Activated CD4-positive, alpha-beta T cell treated with anti-CD3 and anti-CD28 coated beads for 36 hours (primary cell): ENCODE results near the gene BBOX1. TPM values are rescaled to one million over a fixed set of nuclear protein-coding genes. Genes with fewer than 3 reads are reported as not detected.
"Not testable (repeated sequence)": the region's sequence is repeated elsewhere in the genome, so short reads cannot be mapped to it uniquely, and the experiment has no call there.

Source experiments
- ATAC-seq: fragments of 200-7000 bp; cut with Tn5 transposase; one replicate; pipeline ENCODE4 v1.10.0; 2021; ENCODE audit warnings: mild to moderate bottlenecking, moderate library complexity
- CTCF ChIA-PET: fragments of 350-600 bp; sonication (Branson Sonifier 250); formaldehyde crosslinking; loops from one replicate; lab custom pipeline; 2021; ENCODE audit warnings: antibody characterized with exemption; lab: Charles Lee
- POLR2A ChIA-PET: fragments of 350-600 bp; sonication (Branson Sonifier 250); formaldehyde crosslinking; loops from one replicate; lab custom pipeline; 2021; ENCODE audit warnings: antibody characterized with exemption, inconsistent platforms; lab: Charles Lee
- DNase-seq: peaks from one replicate; pipeline ENCODE4 v3.0.0-alpha.2; 2020
- H3K27ac Mint-ChIP-seq: one replicate; pipeline ENCODE4 v1.8.0; 2021; ENCODE audit warnings: mixed read lengths
- H3K27me3 Mint-ChIP-seq: one replicate; pipeline ENCODE4 v1.8.0; 2021; ENCODE audit warnings: mixed read lengths
- H3K36me3 Mint-ChIP-seq: one replicate; pipeline ENCODE4 v1.8.0; 2021; ENCODE audit warnings: low read depth, mixed read lengths
- H3K4me1 Mint-ChIP-seq: one replicate; pipeline ENCODE4 v1.8.0; 2021; ENCODE audit warnings: mixed read lengths
- H3K4me3 Mint-ChIP-seq: one replicate; pipeline ENCODE4 v1.8.0; 2021; ENCODE audit warnings: mild to moderate bottlenecking, moderate library complexity, mixed read lengths
- H3K9me3 Mint-ChIP-seq: one replicate; pipeline ENCODE4 v1.8.0; 2021; ENCODE audit warnings: low read depth, mixed read lengths
- intact Hi-C, 2 experiments: fragments of 100-400 bp; cut with DNase I in 1 of 2; cut with micrococcal nuclease in 1 of 2; formaldehyde crosslinking; loops; one replicate each; pipeline versions ENCODE4 v1.14.2 to v1.15.1; 2022 to 2024; cut with DNase I, micrococcal nuclease
- total RNA-seq, 2 experiments: library from RNA; stranded (reverse); gene quantifications; one replicate each; pipeline ENCODE4 v1.2.3, GENCODE V29; 2021

Gene BBOX1
- total RNA-seq, 2 experiments from 2014 or later: not detected

DNA sequence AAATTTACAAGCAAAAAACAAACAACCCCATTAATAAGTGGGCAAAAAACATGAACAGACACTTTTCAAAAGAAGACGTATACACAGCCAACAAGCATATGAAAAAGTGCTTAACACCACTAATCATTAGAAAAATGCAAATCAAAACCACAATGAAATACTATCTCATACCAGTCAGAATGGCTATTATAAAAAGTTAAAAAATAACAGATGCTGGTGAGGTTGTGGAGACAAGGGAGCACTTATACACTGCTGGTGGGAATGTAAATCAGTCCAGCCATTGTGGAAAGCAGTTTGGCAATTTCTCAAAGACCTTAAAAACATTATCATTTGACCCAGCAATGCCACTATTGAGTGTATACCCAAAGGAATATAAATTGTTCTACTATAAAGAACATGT lies 72.3 kb downstream of the BBOX1 start:
- peaks cover 3% of the 10 kb centered on the region for H3K27me3 Mint-ChIP-seq
- DNase-seq: no peak
- no peak for ATAC-seq
- POLR2A ChIA-PET: no interaction called here
- H3K4me3 Mint-ChIP-seq: no peak overlapping the region
- H3K9me3 Mint-ChIP-seq: no peaks in the 10 kb centered on the region
- intact Hi-C loops: no loop called here
- H3K27ac Mint-ChIP-seq: no peak overlapping the region
- CTCF ChIA-PET: no interaction called here
- no peaks in the 10 kb centered on the region for H3K36me3 Mint-ChIP-seq
- H3K4me1 Mint-ChIP-seq: no peaks in the 10 kb centered on the region

DNA sequence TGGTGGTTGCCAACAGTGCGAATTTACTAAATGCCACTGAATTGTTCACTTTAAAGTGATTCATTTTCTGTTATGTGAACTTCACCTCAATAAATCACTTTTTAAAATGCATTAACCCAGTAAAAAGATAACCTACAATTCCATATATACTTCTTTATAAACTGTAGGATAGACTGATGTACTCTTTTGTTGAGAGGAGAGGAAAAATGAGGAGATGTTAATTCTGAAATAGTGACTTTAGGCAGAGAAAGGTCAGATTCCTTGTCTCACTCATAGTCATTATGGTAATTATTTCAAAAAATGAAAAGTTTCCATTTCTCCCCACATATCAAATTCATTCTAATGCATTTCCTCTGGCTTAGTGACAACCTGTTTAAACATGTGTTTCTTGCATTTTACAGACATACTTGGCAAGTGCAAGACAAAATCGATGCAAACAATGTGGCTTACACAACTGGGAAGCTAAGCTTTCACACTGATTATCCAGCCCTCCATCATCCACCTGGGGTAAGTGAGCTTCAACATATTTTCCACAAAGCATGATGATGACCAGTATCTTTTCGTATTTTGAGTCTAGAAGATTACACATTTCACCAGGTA lies 74.5 kb downstream of the BBOX1 start:
- Mint-ChIP-seq H3K27me3 (peaks cover 3% of the 10 kb centered on the region), H3K4me3 (no peak overlapping the region), H3K27ac (no peak overlapping the region), H3K36me3 (no peaks in the 10 kb centered on the region), H3K4me1 (no peaks in the 10 kb centered on the region), H3K9me3 (no peaks in the 10 kb centered on the region)
- intact Hi-C loops: no loop called here
- ChIA-PET CTCF (interaction anchor here (0.6 kb wide), 1 partner anchor 232 kb away, joined by 3 read pairs; no protein-coding TSS in a partner anchor), POLR2A (no interaction called here)
- no peak for DNase-seq
- no peak for ATAC-seq

DNA sequence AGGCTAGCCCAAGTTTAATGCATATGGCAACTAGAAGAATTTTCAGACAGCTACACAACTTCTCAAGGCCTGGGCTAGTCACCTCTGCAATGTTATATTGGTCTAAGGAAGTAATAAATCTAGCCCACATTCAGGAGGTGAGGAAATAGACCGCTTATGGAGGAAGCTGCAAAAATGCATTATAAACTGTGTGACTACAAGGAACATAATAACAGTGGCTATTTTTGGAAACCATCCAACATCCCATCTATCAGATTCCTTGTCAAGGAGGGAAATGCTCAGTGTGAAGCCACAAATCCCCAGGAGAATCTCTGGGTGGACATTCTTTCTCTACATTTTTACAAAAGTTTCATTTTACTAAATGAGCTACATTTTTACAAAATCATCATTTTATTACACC lies 76.1 kb downstream of the BBOX1 start:
- Mint-ChIP-seq H3K36me3 (no peaks in the 10 kb centered on the region), H3K4me1 (no peaks in the 10 kb centered on the region), H3K27me3 (peaks cover 3% of the 10 kb centered on the region), H3K9me3 (no peaks in the 10 kb centered on the region), H3K27ac (no peak overlapping the region), H3K4me3 (no peak overlapping the region)
- ChIA-PET POLR2A (no interaction called here), CTCF (interaction anchor here (1.0 kb wide), 1 partner anchor 98 kb away, joined by 3 read pairs; no protein-coding TSS in a partner anchor)
- intact Hi-C loops: no loop called here
- DNase-seq (no peak), ATAC-seq (no peak)

- Mint-ChIP-seq H3K4me1 (no peaks in the 10 kb centered on the region), H3K9me3 (no peaks in the 10 kb centered on the region), H3K27me3 (peaks cover 3% of the 10 kb centered on the region), H3K36me3 (no peaks in the 10 kb centered on the region), H3K4me3 (no peak overlapping the region), H3K27ac (no peak overlapping the region)
- intact Hi-C loops: no loop called here
- no peak for DNase-seq
- POLR2A ChIA-PET: no interaction called here
- ATAC-seq: no peak
- CTCF ChIA-PET: no interaction called here
Measured at GRCh38 chr11:27118371-27118770, 77.8 kb downstream of the BBOX1 start.

GRCh38 chr11:27118949-27119348 lies 78.3 kb downstream of the BBOX1 start:
- H3K4me1 Mint-ChIP-seq: no peaks in the 10 kb centered on the region
- no peak for DNase-seq
- ATAC-seq: no peak
- no peaks in the 10 kb centered on the region for H3K9me3 Mint-ChIP-seq
- no peaks in the 10 kb centered on the region for H3K36me3 Mint-ChIP-seq
- POLR2A ChIA-PET: no interaction called here
- H3K4me3 Mint-ChIP-seq: no peak overlapping the region
- no peak overlapping the region for H3K27ac Mint-ChIP-seq
- intact Hi-C loops: no loop called here
- peaks cover 3% of the 10 kb centered on the region for H3K27me3 Mint-ChIP-seq
- CTCF ChIA-PET: no interaction called here

GRCh38 chr11:27119396-27119795 lies 78.8 kb downstream of the BBOX1 start:
- ChIA-PET POLR2A (no interaction called here), CTCF (interaction anchor here (0.5 to 0.6 kb wide), 2 partner anchors 256 to 785 kb away, joined by 3 read pairs; no protein-coding TSS in a partner anchor)
- ATAC-seq: no peak
- H3K36me3 Mint-ChIP-seq: no peaks in the 10 kb centered on the region
- peaks cover 3% of the 10 kb centered on the region for H3K27me3 Mint-ChIP-seq
- no peaks in the 10 kb centered on the region for H3K9me3 Mint-ChIP-seq
- H3K27ac Mint-ChIP-seq: no peak overlapping the region
- intact Hi-C loops: no loop called here
- DNase-seq: no peak
- no peak overlapping the region for H3K4me3 Mint-ChIP-seq
- H3K4me1 Mint-ChIP-seq: no peaks in the 10 kb centered on the region

DNA sequence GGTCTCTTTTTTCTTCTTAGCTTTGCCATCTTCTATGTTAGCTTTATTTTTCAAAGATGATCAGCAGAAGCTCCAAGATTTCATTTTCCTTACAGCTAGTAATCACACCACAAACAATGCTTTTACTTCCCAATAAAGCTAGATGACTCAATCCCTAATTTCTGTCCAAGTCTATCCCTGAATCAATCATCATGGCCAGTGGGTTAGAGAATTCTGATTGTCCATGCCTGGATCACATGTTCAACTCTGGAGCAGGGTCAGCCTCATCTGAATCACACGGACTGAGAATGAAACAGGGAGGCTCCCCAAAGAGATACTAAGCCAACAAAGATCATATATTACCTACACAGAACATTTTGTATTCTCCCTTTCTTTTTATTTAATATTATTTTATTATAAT lies 79.6 kb downstream of the BBOX1 start:
- DNase-seq (no peak), ATAC-seq (no peak)
- no peak overlapping the region for H3K4me3 Mint-ChIP-seq
- no peak overlapping the region for H3K27ac Mint-ChIP-seq
- intact Hi-C loops: no loop called here
- no peaks in the 10 kb centered on the region for H3K4me1 Mint-ChIP-seq
- no peaks in the 10 kb centered on the region for H3K36me3 Mint-ChIP-seq
- ChIA-PET CTCF (interaction anchor here (0.6 kb wide), 1 partner anchor 784 kb away, joined by 3 read pairs; no protein-coding TSS in a partner anchor), POLR2A (no interaction called here)
- H3K27me3 Mint-ChIP-seq: peaks cover 3% of the 10 kb centered on the region
- H3K9me3 Mint-ChIP-seq: no peaks in the 10 kb centered on the region

DNA sequence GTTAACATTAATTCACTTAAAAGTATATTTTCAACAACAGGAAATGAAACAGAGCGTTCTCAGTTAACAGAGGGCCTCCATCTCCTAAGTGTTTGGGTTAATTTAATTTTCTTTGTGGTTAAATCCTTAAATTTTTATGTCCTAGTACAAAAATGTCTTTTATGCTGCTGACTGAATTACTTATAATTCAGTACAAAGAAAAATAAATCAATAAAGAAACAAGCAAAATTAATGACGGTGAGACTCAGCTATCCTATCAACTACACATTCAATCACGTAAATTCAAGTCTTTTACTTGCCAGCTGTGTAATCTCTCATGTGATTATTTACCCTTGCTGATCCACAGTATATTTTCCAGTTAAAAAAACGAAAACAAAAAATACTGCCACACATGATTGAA lies 81.4 kb downstream of the BBOX1 start:
- H3K4me1 Mint-ChIP-seq: no peaks in the 10 kb centered on the region
- H3K27me3 Mint-ChIP-seq: peaks cover 2% of the 10 kb centered on the region
- H3K4me3 Mint-ChIP-seq: no peak overlapping the region
- DNase-seq: no peak
- intact Hi-C loops: no loop called here
- H3K9me3 Mint-ChIP-seq: no peaks in the 10 kb centered on the region
- ChIA-PET CTCF (no interaction called here), POLR2A (no interaction called here)
- no peak for ATAC-seq
- H3K36me3 Mint-ChIP-seq: no peaks in the 10 kb centered on the region
- H3K27ac Mint-ChIP-seq: no peak overlapping the region

DNA sequence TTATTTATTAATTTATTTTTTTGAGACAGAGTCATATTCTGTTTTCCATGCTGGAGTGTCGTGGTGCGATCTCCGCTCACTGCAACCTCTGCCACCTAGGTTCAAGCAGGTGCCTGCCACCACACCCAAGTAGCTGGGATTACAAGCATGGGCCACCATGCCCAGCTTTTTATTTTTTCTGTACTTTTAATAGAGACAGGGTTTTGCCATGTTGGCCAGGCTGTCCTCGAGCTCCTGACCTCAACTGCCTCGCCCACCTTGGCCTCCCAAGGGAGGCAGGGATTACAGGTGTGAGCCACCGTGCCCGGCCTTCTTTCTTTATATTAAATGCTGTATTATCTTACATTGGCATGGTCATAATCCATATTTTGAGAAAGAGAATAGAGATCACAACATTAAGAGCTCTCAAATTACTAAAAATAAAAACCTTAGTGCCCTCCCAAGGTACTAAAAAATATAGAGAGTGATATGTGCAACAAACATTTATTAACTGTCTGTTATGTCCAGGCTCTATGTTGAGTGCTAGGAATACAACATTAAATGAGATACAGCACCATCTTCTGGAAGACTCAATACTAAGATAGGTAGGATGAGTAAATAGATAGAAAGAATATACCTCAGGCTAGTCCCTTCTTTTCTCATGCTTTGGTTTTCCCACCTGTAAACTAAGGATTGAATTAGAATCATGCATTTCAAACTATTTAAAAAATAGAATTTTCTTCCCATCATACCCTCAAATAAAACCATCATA lies 84.1 kb downstream of the BBOX1 start:
- Mint-ChIP-seq H3K27ac (no peak overlapping the region), H3K27me3 (peaks cover 2% of the 10 kb centered on the region), H3K9me3 (no peaks in the 10 kb centered on the region), H3K36me3 (no peaks in the 10 kb centered on the region), H3K4me3 (no peak overlapping the region), H3K4me1 (no peaks in the 10 kb centered on the region)
- POLR2A ChIA-PET: no interaction called here
- intact Hi-C loops: no loop called here
- DNase-seq: no peak
- ATAC-seq: no peak
- CTCF ChIA-PET: no interaction called here

- H3K9me3 Mint-ChIP-seq: peaks cover 4% of the 10 kb centered on the region
- H3K36me3 Mint-ChIP-seq: no peaks in the 10 kb centered on the region
- H3K4me3 Mint-ChIP-seq: no peak overlapping the region
- ATAC-seq (no peak), DNase-seq (no peak)
- H3K27me3 Mint-ChIP-seq: no peaks in the 10 kb centered on the region
- no peaks in the 10 kb centered on the region for H3K4me1 Mint-ChIP-seq
- ChIA-PET CTCF (no interaction called here), POLR2A (no interaction called here)
- intact Hi-C loops: no loop called here
- no peak overlapping the region for H3K27ac Mint-ChIP-seq
Measured at GRCh38 chr11:27129686-27130085, 89.1 kb downstream of the BBOX1 start.

DNA sequence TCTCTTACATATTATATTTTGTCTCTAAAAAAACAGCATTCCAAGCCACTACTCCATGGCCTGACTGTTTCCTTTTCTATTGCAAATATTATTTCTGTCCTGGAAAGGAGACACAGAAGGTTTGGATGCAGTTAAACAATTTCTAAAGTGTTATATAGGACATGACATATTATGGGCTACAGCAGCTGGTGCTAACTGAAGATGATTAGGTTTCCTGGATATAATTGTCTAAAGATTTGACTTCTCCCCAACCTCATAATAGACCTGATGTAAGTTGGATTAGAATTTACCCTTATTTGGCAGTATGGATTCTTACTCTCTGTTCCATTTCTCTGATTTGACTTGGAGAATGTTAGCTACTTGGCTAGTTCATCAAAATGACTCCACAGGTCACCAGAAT lies 90.2 kb downstream of the BBOX1 start:
- DNase-seq (no peak), ATAC-seq (no peak)
- Mint-ChIP-seq H3K27ac (no peak overlapping the region), H3K27me3 (no peaks in the 10 kb centered on the region), H3K9me3 (peaks cover 11% of the 10 kb centered on the region), H3K36me3 (no peaks in the 10 kb centered on the region), H3K4me1 (no peaks in the 10 kb centered on the region), H3K4me3 (no peak overlapping the region)
- ChIA-PET POLR2A (no interaction called here), CTCF (no interaction called here)
- intact Hi-C loops: no loop called here

GRCh38 chr11:27135924-27136329 lies 95.3 kb downstream of the BBOX1 start:
- POLR2A ChIA-PET, intact Hi-C loops, H3K27ac Mint-ChIP-seq, H3K27me3 Mint-ChIP-seq, ATAC-seq, H3K4me1 Mint-ChIP-seq, CTCF ChIA-PET, DNase-seq, H3K4me3 Mint-ChIP-seq, H3K36me3 Mint-ChIP-seq: not testable (repeated sequence)
- H3K9me3 Mint-ChIP-seq: peaks cover 14% of the 10 kb centered on the region
